ENCODE data around the gene ITSN2.

- TF ChIP-seq CTCF (IDR thresholded peaks at IDR 0.05) (no peak), HMGXB4 (CRISPR knock-in tag; IDR thresholded peaks at IDR 0.05) (no peak), TP53 (CRISPR knock-in tag; IDR thresholded peaks at IDR 0.05) (no peak), USF2 (CRISPR knock-in tag; IDR thresholded peaks at IDR 0.05) (no peak), TCF7 (CRISPR knock-in tag; IDR thresholded peaks at IDR 0.05; ENCODE audit: low read depth) (no peak), SP1 (CRISPR knock-in tag; conservative IDR thresholded peaks at IDR 0.05) (no peak)
Observed at GRCh38 chr2:24208490-24208889, 151.8 kb downstream of the ITSN2 start.

Measured in WTC11 (cell line).